8988T (cell line): ENCODE results near the gene CAMK1G.

ENCODE experiments used
- DNase-seq: peaks from one replicate; pipeline ENCODE4 v3.0.0; 2011

The CAMK1G gene

GRCh38 chr1:209565759-209566678, 17.5 kb upstream of the CAMK1G start:
- DNase-seq, result no peak

DNA sequence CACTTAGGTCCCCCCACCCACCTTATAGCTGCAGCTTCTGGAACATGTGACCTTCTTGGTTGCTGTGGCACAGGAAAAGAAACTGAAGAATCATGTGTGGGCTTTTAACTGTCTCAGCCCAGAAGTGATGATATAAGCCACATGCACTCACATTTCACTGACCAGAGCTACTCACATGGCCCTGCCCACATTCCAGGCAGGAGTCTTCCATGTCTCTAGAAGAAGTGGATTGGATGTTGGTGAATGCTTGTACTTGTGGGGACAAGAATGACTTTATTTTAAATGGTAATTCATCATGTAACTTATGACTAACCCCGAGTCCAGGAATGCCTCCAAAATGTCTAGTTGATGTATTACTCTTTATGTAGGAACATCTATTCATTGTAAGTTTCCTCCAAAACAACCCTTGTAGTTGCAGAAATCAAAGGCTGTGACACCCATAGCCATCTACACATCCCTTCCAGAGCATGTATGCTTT, 15.8 kb upstream of the CAMK1G start:
- no peak for DNase-seq

GRCh38 chr1:209569455-209570207, 13.9 kb upstream of the CAMK1G start:
- DNase-seq, result peak; percentile 35

GRCh38 chr1:209570743-209571142, 12.8 kb upstream of the CAMK1G start:
- no peak for DNase-seq

DNA sequence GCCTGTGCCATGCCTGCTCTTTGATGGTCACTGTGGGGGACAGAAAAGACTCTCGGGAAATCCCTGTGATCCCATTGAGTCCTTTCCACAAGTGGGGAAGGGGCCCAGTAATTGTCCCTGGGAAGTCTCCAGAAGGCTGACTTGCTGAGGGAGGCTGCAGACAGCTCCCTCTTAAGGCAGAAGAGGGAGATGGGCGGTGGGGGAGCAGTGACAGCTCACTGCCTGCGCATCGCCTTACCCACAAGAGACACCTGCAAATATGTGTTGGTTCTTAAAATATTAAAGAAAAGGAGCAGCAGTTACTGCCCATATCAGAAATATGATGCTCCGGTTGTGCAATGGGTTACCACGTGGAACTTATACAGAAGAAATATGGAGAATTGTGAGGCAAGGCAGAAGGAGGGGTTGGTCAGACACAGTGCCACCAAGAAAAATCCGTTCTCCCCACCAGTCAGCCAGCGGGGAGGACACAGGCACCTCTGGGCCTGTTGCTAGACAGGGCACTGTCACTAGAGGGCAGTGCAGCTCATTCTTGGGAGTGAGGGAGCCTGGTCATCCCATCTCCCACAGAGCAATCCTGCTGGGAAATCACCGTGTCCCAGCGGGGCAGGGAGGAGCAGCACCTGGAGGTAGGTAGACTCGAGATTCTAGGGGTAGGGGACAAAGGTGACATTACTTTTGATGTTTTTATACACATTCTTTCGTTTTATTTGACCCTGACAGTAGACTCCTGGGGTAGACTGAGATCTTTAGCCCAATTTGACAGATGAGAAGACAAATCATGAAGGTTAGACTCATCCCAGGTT, 6.9 kb upstream of the CAMK1G start:
- peak; percentile 65 for DNase-seq

GRCh38 chr1:209577346-209577745, 6.2 kb upstream of the CAMK1G start:
- no peak for DNase-seq

DNA sequence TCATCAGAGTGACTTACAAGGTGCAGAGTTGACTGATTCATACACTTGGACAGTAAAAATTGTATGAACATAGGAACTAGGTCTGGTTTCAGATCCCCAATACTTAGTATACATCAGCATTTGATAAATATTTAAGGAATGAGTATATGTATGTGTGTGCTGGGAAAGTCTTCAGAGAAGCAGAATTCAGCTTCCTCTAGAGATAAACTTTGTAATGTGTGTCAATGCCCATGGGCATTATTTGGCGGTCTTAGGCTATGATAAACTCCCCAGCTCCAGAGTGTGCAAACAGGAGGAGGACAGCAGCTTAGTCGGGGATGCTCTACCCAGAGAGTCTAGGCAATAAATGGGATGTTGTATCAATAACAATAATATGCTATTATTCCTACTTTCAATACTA, 2.9 kb upstream of the CAMK1G start:
- no peak for DNase-seq

GRCh38 chr1:209584231-209584672, 738 bp downstream of the CAMK1G start:
- DNase-seq, result no peak

GRCh38 chr1:209585197-209585596, 1.7 kb downstream of the CAMK1G start:
- no peak for DNase-seq

DNA sequence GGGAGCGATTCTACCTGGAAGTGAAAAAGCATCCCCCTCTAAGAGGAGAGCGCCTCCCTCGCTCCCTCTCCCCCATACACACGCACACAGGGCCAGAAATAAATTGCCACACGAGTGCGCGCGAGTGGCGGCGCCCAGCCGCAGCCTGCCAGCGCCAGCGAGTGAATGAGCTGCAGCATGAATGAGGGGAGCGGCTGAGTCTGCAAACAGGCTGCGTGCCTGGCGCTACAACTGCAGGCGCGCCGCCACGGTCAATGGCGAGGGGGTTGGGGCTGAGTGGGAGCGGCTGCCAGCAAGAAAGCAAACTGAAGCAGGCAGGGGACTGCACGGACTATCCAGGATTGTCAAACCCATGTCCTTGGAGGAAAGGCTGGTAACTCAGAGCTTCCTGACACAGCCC, 2.2 kb downstream of the CAMK1G start:
- no peak for DNase-seq

DNA sequence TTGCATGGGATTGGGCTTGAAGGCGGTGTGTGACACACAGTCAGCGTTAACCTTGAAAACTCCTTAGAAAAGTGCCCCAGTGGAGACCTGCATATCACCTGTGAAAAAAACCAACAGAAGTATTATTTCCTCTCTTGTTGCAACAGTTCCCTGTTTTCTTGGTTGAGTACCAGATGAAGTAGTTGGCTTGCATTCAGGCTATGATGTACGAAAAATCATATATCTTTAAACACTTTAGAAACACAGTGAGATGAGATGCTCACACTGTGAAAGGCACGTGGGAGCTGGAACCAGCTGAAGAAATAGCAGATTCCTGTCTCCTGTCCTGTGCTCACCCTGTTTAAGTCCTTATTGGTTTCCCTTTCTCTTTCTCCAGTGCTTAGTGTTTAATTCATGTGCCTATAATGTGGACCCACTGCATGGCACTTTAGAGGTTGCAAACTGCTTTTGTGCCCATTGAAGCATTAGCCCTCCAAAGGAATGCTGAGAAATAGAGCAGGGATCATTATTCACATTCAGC, 2.8 kb downstream of the CAMK1G start:
- DNase-seq, result no peak

- no peak for DNase-seq
These were observed 4.3 kb downstream of the CAMK1G start for GRCh38 chr1:209587789-209588188.

GRCh38 chr1:209589440-209589839, 5.9 kb downstream of the CAMK1G start:
- no peak for DNase-seq

DNA sequence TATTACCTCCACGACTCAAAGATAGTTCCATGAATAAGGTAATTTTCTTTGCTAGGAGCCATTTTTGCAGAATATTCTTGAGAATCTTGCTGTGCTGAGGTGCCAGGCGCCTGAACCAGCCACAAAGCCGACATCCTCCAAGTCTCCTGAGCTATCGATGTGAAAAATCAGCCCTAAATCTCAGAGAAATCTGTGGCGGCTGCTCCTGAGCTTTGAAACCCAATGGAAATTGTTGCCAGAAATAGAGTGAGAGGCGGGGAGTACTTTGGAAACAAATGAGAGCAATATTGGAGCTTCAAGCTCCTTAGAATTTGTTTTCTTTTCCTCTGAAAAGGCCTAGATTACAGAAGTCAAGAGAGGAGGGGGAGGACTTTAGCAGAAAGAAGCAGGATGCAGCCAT, 6.3 kb downstream of the CAMK1G start:
- no peak for DNase-seq

GRCh38 chr1:209590405-209590804, 6.9 kb downstream of the CAMK1G start:
- no peak for DNase-seq

DNA sequence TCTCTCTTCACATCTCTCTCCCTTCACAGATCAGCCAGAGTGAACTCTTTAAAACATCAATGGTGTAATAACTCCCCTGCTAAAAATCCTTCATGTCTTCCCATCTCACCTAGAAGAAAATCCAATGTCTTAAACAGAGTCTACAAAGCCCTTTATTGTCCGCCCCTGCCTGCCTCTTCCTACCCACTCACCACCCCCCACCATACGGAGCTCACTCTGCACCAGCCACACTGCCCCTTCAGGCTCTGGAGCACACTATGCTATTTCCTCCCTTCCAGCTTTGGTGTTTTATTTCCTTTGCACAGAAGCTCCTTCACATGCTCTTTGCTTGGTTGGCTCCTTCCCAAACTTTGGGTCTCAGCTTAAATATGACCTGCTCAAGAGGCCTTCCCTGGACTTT, 10.2 kb downstream of the CAMK1G start:
- no peak for DNase-seq

DNA sequence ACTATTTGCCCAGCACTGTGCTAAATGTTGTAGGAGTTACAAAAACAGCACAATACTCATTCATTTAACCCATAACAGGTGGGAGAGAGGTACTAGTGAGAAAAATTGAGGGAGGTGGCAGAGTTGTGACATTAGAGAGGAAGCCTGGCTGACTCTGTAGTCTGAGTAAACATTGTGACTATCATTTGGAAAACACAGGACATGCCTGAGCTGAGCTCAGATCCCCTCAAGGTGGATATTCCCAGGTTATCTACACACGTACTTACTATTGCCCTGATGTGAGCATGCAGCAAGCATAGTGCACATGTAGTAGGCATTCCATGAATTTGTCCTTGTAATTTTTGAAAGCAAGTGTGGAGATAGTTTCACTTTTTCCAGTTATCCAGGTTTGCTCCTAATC, 10.9 kb downstream of the CAMK1G start:
- DNase-seq, result no peak

DNA sequence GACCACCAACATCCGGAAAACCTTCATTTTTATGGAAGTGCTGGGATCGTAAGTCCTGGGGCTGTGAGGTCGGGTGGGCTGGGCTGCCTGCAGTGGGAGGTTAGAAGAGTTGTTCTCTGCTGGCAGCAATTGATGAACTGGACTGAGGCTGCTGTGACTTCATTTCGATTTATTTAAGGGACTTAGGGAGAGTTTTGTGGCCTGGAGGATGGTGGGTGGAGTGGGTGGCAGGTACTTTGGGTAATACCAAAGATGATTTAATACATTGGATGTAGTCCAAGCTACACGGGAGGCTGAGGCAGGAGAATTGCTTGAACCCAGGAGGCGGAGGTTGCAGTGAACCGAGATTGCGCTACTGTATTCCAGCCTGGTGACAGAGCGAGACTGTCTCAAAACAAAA, 11.5 kb downstream of the CAMK1G start:
- DNase-seq, result no peak

DNA sequence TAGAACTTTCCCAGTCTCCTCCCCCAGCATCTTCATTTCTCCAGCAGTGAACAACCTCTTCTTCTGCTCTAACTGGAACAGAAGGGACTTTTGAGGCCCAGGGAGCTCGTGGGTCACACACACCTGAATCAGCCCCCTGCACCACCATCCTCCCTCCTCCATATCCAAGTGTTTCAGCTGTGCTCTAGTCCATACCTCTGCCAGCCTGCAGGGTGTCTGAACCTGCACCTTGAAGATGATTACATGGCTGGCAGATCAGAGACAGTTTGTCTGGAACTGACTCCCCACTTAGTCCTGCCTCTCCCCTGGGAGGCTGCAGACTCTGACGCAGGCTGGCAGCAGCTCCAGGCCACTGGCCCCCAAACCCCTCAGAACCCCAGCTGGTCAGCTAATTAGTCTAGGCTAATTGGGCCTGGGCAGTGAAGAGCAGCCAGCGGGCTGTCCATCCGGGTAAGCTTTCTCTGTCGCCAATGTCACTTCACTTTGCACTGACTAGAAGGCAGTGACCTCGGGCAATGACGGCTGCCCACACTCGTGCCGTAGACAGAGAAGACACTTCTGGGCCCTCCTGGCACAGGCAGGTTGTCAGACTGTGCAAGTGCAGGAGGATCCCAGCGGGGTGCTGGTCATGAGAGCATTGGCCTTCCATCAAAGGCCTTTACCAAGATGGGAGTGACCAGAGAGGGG, 12.2 kb downstream of the CAMK1G start:
- no peak for DNase-seq

GRCh38 chr1:209597499-209597898, 14.0 kb downstream of the CAMK1G start:
- no peak for DNase-seq

DNA sequence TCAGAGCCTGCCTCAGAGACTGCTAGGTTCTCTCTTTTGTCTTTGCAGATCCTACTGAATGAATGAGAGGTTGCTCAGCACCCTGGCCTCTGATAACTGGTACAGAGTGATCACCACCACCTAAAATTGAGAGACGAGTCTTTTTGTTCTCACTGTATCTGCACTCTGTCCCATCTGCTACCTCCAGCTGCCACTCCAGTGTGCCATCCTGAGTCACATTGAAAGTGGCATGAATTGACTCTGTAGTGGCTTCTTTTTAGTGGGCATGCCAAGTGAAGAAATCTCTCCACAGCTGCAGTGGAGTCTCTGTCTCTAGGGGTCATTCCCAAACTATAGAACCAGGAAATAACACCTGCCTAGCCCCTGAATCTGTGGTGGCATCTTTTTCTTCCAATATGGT, 14.7 kb downstream of the CAMK1G start:
- no peak for DNase-seq

GRCh38 chr1:209600541-209600940, 17.0 kb downstream of the CAMK1G start:
- DNase-seq, result no peak
